Peyer's patch (tissue), 4 donors: ENCODE data around the gene MAP1LC3B2.

Source experiments
- POLR2A ChIP-seq, 2 donors: fragments of 450-650 bp; IDR thresholded peaks; one replicate each; pipeline ENCODE4 v1.5.1; 2017; ENCODE audit warnings: antibody characterized with exemption in 2 of 2, mild to moderate bottlenecking in 2 of 2, moderate library complexity in 2 of 2
- TF ChIP-seq, protein P1 (sequence below), 6 experiments: fragments of 450-650 bp in 4 of 6; fragments of 200-600 bp in 2 of 6; sonication (generic) in 1 of 6; IDR thresholded peaks; one replicate each; pipeline ENCODE4 v1.5.1; 2017 to 2019; ENCODE audit warnings: antibody characterized with exemption in 6 of 6, mild to moderate bottlenecking in 3 of 6, moderate library complexity in 1 of 6

DNA sequence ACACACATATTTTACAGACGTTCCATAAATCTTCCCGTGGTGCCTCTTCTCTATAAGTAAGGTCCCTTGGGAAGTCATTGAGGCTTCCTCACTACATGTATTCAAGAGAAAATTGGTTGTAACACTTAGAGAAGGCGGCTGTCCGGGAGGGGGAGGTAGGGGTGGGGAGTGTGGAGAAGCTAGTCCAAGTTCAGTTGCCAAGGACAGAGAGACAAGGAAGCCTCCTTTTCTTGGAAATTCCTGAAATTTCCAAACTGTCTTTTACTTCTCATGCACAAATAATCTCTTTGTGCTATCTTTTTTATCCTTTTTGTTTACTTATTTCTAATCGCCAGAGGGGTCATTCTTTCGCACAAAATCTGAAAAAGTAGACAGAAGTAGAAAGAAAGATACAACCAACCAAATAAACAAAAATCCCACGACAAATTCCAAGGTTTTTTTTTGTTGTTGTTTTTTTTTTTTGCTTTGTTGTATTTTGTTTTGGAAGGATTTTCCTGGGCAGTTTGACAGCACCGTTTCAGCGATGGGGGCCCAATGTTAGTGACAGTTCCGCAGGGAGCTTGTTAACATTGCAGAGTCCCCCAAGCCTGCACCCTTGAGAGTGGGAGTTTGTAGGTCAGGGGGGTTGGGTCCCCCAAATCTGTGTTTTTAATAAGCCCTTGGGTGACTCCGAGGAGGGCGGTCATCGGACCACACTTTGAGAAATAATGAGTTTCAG lies 45.2 kb downstream of the MAP1LC3B2 start:
- TF ChIP-seq, protein P1, sequence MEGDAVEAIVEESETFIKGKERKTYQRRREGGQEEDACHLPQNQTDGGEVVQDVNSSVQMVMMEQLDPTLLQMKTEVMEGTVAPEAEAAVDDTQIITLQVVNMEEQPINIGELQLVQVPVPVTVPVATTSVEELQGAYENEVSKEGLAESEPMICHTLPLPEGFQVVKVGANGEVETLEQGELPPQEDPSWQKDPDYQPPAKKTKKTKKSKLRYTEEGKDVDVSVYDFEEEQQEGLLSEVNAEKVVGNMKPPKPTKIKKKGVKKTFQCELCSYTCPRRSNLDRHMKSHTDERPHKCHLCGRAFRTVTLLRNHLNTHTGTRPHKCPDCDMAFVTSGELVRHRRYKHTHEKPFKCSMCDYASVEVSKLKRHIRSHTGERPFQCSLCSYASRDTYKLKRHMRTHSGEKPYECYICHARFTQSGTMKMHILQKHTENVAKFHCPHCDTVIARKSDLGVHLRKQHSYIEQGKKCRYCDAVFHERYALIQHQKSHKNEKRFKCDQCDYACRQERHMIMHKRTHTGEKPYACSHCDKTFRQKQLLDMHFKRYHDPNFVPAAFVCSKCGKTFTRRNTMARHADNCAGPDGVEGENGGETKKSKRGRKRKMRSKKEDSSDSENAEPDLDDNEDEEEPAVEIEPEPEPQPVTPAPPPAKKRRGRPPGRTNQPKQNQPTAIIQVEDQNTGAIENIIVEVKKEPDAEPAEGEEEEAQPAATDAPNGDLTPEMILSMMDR (IDR thresholded peaks at IDR 0.05): no peak
- no peak for TF ChIP-seq POLR2A (IDR thresholded peaks at IDR 0.05)
